ENCODE measurements around the gene C19orf38.

C19orf38 gene

GRCh38 chr19:10826846-10827245 is 21.4 kb upstream of the C19orf38 start:
- H3K9me3 ChIP-seq (ENCODE audit: control insufficient read depth in 1 of 2, low read length in 2 of 2): no peaks in the 10 kb centered on the region

GRCh38 chr19:10828981-10829821 is 19.0 kb upstream of the C19orf38 start:
- no peak overlapping the region for H3K4me3 ChIP-seq (ENCODE audit: low read depth in 1 of 2, low read length in 2 of 2)
- H3K27me3 ChIP-seq (ENCODE audit: low read depth, low read length): no peaks in the 10 kb centered on the region
- H3K36me3 ChIP-seq (ENCODE audit: control insufficient read depth in 1 of 2, insufficient read depth in 2 of 2, low read length in 2 of 2): peaks cover 23 to 75% of the 10 kb centered on the region in 2 donors
- no peak overlapping the region for H3K27ac ChIP-seq (ENCODE audit: low read length)
- no peaks in the 10 kb centered on the region for H3K9me3 ChIP-seq (ENCODE audit: control insufficient read depth in 1 of 2, low read length in 2 of 2)
- no peaks in the 10 kb centered on the region for H3K4me1 ChIP-seq (ENCODE audit: control insufficient read depth in 1 of 2, insufficient read depth in 2 of 2, low read length in 2 of 2)

More at GRCh38 chr19:10826846-10827245, 21.4 kb upstream of the C19orf38 start:
- H3K4me1 ChIP-seq (ENCODE audit: control insufficient read depth in 1 of 2, insufficient read depth in 2 of 2, low read length in 2 of 2): no peaks in the 10 kb centered on the region
- no peak overlapping the region for H3K4me3 ChIP-seq (ENCODE audit: low read depth in 1 of 2, low read length in 2 of 2)
- no peak overlapping the region for H3K27ac ChIP-seq (ENCODE audit: low read length)
- peaks cover 27 to 69% of the 10 kb centered on the region in 2 donors for H3K36me3 ChIP-seq (ENCODE audit: control insufficient read depth in 1 of 2, insufficient read depth in 2 of 2, low read length in 2 of 2)
- no peaks in the 10 kb centered on the region for H3K27me3 ChIP-seq (ENCODE audit: low read depth, low read length)

GRCh38 chr19:10829967-10830366 is 18.2 kb upstream of the C19orf38 start:
- Histone ChIP-seq H3K9me3 (ENCODE audit: control insufficient read depth in 1 of 2, low read length in 2 of 2) (no peaks in the 10 kb centered on the region), H3K36me3 (ENCODE audit: control insufficient read depth in 1 of 2, insufficient read depth in 2 of 2, low read length in 2 of 2) (peaks cover 16 to 67% of the 10 kb centered on the region in 2 donors), H3K27me3 (ENCODE audit: low read depth, low read length) (no peaks in the 10 kb centered on the region), H3K4me1 (ENCODE audit: control insufficient read depth in 1 of 2, insufficient read depth in 2 of 2, low read length in 2 of 2) (no peaks in the 10 kb centered on the region), H3K27ac (ENCODE audit: low read length) (no peak overlapping the region), H3K4me3 (ENCODE audit: low read depth in 1 of 2, low read length in 2 of 2) (no peak overlapping the region)

DNA sequence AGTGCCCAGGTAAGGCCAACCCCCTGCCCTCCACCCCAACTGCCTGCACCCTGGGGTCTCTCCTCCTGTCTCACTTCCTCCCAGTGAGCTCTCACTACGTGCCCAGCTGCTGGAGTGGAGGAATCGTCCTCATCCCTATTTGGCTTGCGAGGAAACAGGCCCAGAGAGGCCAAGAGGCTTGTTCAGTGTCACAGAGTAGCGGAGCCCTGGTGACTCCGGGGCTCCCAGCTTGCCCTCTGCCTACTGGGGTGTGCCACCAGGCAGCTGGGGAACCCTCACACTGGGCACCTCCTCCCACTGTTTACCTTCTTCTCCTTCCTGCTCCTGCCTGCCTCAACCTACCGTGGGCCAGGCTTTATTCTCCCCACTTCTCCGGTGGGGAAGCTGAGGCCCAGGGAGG is 17.8 kb upstream of the C19orf38 start:
- no peaks in the 10 kb centered on the region for H3K9me3 ChIP-seq (ENCODE audit: control insufficient read depth in 1 of 2, low read length in 2 of 2)
- no peak overlapping the region for H3K27ac ChIP-seq (ENCODE audit: low read length)
- H3K4me3 ChIP-seq (ENCODE audit: low read depth in 1 of 2, low read length in 2 of 2): no peak overlapping the region
- no peaks in the 10 kb centered on the region for H3K4me1 ChIP-seq (ENCODE audit: control insufficient read depth in 1 of 2, insufficient read depth in 2 of 2, low read length in 2 of 2)
- no peaks in the 10 kb centered on the region for H3K27me3 ChIP-seq (ENCODE audit: low read depth, low read length)
- H3K36me3 ChIP-seq (ENCODE audit: control insufficient read depth in 1 of 2, insufficient read depth in 2 of 2, low read length in 2 of 2): peaks cover 16 to 64% of the 10 kb centered on the region in 2 donors

GRCh38 chr19:10830931-10831779 is 17.1 kb upstream of the C19orf38 start:
- H3K4me1 ChIP-seq (ENCODE audit: control insufficient read depth in 1 of 2, insufficient read depth in 2 of 2, low read length in 2 of 2): no peaks in the 10 kb centered on the region
- H3K27ac ChIP-seq (ENCODE audit: low read length): no peak overlapping the region
- H3K36me3 ChIP-seq (ENCODE audit: control insufficient read depth in 1 of 2, insufficient read depth in 2 of 2, low read length in 2 of 2): peaks cover 12 to 56% of the 10 kb centered on the region in 2 donors
- no peak overlapping the region for H3K4me3 ChIP-seq (ENCODE audit: low read depth in 1 of 2, low read length in 2 of 2)
- no peaks in the 10 kb centered on the region for H3K9me3 ChIP-seq (ENCODE audit: control insufficient read depth in 1 of 2, low read length in 2 of 2)
- H3K27me3 ChIP-seq (ENCODE audit: low read depth, low read length): no peaks in the 10 kb centered on the region

- peaks cover 9 to 46% of the 10 kb centered on the region in 2 donors for H3K36me3 ChIP-seq (ENCODE audit: control insufficient read depth in 1 of 2, insufficient read depth in 2 of 2, low read length in 2 of 2)
- no peak overlapping the region for H3K4me3 ChIP-seq (ENCODE audit: low read depth in 1 of 2, low read length in 2 of 2)
- peaks cover 6 to 7% of the 10 kb centered on the region in 2 donors for H3K4me1 ChIP-seq (ENCODE audit: control insufficient read depth in 1 of 2, insufficient read depth in 2 of 2, low read length in 2 of 2)
- no peaks in the 10 kb centered on the region for H3K27me3 ChIP-seq (ENCODE audit: low read depth, low read length)
- H3K27ac ChIP-seq (ENCODE audit: low read length): no peak overlapping the region
- H3K9me3 ChIP-seq (ENCODE audit: control insufficient read depth in 1 of 2, low read length in 2 of 2): no peaks in the 10 kb centered on the region
Observed at GRCh38 chr19:10831987-10832938, 16.0 kb upstream of the C19orf38 start.

DNA sequence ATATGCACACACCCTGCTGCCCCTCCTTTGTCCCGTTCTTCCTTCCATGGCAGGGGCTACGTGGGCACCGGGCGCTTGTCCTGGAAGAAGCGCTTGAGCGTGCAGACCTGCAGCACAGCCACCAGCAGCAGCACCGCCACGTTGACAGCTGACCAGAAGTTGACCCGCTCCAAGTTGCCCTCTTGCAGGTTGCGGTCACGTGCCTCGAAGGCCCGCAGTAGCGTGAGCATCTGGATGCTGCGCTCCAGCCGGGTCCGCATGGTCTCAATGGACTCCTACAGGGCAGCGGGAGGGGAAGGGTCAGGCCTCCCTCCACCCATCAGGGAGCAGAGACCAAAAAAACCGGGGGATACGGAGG is 15.3 kb upstream of the C19orf38 start:
- H3K4me3 ChIP-seq (ENCODE audit: low read depth in 1 of 2, low read length in 2 of 2): no peak overlapping the region
- H3K27ac ChIP-seq (ENCODE audit: low read length): no peak overlapping the region
- no peaks in the 10 kb centered on the region for H3K27me3 ChIP-seq (ENCODE audit: low read depth, low read length)
- H3K9me3 ChIP-seq (ENCODE audit: control insufficient read depth in 1 of 2, low read length in 2 of 2): no peaks in the 10 kb centered on the region
- peaks cover 6 to 7% of the 10 kb centered on the region in 2 donors for H3K4me1 ChIP-seq (ENCODE audit: control insufficient read depth in 1 of 2, insufficient read depth in 2 of 2, low read length in 2 of 2)
- H3K36me3 ChIP-seq (ENCODE audit: control insufficient read depth in 1 of 2, insufficient read depth in 2 of 2, low read length in 2 of 2): peaks cover 9 to 46% of the 10 kb centered on the region in 2 donors

DNA sequence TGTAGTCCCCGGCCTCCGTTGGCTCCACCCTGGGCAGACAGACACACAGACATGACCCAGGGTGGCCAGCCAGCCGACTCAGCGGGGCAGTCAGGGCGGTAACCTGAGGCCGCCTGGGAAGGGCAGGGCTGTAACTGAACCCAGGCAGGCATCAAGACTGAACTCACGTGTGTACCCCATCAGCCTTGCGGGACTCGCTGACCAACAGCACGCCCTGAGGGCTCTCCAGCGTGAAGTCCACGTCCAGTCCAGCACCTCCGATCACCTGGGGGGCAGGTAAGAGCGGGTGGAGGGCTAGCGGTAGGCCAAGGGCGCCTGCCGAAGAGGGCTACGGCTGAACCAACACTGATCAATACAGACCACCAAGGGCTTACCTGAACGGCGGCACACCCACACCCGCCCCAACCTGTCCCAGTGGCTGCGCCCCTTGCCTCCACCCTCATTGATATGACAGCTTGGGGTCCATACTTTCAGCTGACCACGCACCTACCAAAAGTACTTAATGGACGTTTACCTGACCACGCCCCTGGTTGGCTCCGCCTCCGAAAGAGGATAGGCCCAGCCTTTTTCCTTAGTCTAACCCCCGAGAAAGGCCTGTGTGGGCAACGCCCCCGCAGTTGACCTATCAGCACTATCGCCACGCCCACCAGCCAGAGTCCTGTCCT is 13.0 kb upstream of the C19orf38 start:
- Histone ChIP-seq H3K27me3 (ENCODE audit: low read depth, low read length) (no peaks in the 10 kb centered on the region), H3K36me3 (ENCODE audit: control insufficient read depth in 1 of 2, insufficient read depth in 2 of 2, low read length in 2 of 2) (peaks cover 7 to 32% of the 10 kb centered on the region in 2 donors), H3K9me3 (ENCODE audit: control insufficient read depth in 1 of 2, low read length in 2 of 2) (no peaks in the 10 kb centered on the region), H3K27ac (ENCODE audit: low read length) (no peak overlapping the region), H3K4me1 (ENCODE audit: control insufficient read depth in 1 of 2, insufficient read depth in 2 of 2, low read length in 2 of 2) (peaks cover 6 to 7% of the 10 kb centered on the region in 2 donors), H3K4me3 (ENCODE audit: low read depth in 1 of 2, low read length in 2 of 2) (peak overlapping the region; percentile 55 to 83)

- Histone ChIP-seq H3K9me3 (ENCODE audit: control insufficient read depth in 1 of 2, low read length in 2 of 2) (no peaks in the 10 kb centered on the region), H3K4me3 (ENCODE audit: low read depth in 1 of 2, low read length in 2 of 2) (peak within 1 kb of the TSS; percentile 65 to 83), H3K4me1 (ENCODE audit: control insufficient read depth in 1 of 2, insufficient read depth in 2 of 2, low read length in 2 of 2) (peaks cover 6 to 7% of the 10 kb centered on the region in 2 donors), H3K36me3 (ENCODE audit: control insufficient read depth in 1 of 2, insufficient read depth in 2 of 2, low read length in 2 of 2) (peaks cover 4 to 25% of the 10 kb centered on the region in 2 donors), H3K27me3 (ENCODE audit: low read depth, low read length) (no peaks in the 10 kb centered on the region), H3K27ac (ENCODE audit: low read length) (peak within 1 kb of the TSS; percentile 97)
Observed at GRCh38 chr19:10835754-10836478, 12.3 kb upstream of the C19orf38 start, which contains the start of gene TMED1. TMED1 (minus strand) TSS chr19:10836212; CDS start chr19:10836191, 21 bp downstream.

Measured in muscle layer of duodenum (tissue), 2 donors.